ENCODE results near the gene FAM241A.
"Not testable (repeated sequence)": the region's sequence is repeated elsewhere in the genome, so short reads cannot be mapped to it uniquely, and the experiment has no call there.

Gene FAM241A

DNA sequence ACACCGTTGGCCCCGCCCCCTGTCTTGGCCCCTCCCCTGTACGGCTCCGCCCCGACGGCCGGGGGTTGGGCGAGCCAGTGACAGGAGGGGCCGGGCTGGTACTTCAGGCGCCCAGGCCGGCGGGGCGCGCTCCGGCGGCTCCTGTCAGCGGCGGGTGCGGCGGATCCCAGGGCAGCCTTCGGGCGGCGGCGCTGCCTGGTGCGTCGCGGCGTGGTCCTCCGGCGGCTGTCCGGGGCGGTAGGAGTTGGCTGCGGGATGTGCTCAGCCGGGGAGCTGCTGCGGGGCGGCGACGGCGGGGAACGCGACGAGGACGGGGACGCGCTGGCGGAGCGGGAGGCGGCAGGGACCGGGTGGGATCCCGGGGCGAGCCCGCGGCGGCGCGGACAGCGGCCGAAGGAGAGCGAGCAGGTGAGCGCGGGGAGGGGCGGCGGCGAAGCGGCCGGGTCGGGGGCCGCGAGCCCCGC lies at the start of gene FAM241A:
TSS of gene FAM241A (plus strand) at position 129 of the 464 bp plus-strand sequence. CDS start at position 256, 127 bp downstream.
- peak; percentile 81 for DNase-seq (ENCODE audit: low spot score)

DNA sequence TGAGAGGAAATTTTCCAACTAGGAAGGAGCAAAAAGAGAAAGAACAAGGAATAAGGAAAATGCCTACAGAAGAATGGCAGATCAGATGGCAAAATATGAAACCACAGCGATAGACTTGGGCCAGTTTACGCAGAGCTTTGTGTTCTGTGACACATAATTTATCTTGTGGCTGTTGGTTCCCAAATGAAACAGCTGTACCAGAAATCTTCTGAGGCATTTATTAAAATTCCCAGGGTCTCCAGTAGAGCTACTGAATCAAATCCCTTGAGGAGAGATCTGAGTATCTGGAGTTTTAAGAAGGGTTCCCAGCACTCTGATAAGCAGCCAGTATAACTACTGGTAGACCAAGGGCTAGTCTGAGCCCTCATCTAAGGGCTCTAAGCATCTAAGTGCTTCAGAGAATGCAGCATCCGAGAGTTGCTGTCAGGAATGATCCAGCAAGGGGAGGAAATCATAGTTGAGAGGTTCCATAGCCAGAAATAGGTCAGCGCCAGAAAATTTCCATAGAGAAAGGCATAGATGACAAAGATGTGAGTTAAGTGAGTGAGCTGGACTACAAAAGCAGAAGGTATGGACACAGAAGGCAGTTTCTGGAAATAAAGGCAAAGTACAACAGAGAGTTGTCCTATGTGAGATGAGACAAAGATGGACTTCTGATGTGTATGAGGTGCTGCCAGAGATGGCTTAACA lies 46.3 kb upstream of the FAM241A start:
- DNase-seq (ENCODE audit: low spot score), result no peak

DNA sequence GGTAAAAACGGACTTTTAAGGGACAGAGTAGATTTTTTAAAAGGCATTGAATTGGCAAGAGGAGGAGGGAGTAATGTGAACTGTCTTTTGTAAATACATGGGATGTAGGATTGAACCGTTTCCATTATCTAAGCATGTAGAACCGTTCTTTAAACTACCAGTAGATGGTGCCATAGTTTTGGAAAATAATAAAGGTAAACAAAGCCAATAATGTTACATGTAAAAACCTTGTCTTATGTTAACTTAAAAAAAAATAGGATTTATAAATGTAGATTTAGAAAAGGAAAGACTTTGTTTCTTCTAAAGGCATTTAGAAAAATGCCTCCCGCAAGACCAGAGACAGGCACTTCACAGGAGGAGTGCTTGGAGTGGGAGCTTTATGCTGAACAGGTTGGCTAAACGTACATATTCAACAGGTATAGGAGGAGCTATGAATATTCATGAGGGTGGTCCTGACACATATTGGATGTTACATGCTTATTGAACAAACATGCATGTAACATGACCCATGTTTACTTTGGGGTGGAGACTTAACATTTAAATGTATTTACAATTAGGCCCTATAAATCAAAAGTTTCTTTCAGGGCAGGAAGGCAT lies 45.5 kb upstream of the FAM241A start:
- no peak for DNase-seq (ENCODE audit: low spot score)

DNA sequence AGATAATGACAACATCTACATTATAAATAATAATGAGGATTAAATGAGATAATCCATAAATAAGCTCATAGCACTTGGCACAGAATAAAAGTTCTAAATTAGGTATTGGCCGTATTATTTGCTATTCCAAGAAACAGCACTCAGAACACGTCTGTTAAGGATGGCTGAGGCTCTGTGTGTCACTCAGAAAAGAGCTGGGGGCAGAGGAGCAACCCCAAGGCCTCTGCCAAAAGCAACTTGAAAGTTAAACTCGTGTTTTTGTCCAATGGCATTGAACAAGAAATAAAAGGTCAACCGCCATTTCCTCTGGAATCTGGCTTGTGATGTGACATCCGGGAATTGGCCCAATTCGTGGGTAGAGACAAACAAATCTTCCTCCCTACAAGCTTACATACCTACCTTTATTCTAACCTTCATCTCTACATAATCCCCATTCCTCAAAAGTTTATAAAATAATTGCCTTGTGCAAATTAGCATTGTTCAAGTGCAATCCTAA lies 42.3 kb upstream of the FAM241A start:
- no peak for DNase-seq (ENCODE audit: low spot score)

DNA sequence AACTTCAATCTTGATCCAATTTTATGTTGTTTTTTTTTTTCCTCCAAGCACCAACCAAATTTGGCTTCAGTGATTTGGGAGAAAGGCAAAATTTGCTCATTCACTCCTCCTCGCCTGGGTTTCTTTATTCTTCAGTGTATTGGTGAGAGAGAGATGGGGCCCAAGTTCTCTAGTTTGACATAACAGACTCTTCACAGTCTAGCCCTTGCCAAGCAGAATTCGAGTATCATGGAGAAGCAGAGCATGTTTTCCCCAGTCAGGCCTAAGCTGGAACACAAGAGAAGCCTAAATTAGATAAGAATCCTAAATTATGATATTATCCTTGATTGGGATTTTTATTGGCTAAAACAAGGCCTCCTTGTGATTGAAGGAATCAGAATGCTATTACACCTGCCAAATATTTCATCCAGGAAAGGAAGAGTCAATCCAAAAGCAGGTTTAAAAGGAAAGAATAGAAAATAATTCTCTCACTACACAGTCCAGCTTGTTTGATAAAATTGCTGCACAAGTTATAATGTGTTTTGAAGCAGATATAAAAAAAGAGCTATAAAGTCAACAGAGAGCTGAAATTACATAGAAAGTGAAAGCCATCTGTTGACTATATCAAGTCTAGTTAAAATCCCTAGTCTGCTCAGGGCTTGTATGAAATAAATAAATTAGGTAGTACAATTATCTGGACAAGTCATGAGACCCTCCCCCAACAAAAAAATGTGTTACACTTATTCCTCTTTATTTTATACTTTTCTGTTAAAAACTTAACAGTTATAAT lies 39.9 kb upstream of the FAM241A start:
- no peak for DNase-seq (ENCODE audit: low spot score)

DNA sequence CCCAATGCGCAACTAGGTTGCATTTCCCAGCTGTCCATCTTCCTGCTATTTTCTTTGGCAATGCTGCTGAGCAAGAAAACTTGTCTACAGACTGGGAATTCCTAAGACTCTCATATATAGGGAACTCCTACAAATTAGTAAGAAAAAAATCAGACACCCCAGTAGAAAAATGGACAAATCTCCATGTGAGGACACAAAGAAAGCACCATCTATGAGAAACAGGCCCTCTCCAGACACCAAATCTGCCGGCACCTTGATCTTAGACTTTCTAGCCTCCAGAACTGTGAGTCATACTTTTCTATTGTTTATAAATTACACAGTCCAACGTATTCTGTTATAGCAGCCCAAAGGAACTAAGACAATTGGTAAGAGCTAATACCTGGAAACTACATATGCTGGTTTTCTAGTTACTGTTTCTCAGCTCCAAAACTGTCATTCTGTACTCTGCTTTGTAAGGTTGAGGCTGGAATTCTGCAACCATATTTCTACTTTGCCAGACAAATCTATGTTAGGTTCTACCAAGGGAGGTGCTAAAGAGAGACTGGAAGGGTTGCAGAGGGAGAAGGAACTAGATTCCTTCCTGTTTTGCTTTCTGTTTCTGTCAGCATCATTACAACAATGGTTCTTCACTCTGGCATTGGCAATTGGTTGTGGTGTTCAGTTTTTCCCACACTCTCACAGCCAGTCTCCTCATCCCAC lies 35.7 kb upstream of the FAM241A start:
- no peak for DNase-seq (ENCODE audit: low spot score)

DNA sequence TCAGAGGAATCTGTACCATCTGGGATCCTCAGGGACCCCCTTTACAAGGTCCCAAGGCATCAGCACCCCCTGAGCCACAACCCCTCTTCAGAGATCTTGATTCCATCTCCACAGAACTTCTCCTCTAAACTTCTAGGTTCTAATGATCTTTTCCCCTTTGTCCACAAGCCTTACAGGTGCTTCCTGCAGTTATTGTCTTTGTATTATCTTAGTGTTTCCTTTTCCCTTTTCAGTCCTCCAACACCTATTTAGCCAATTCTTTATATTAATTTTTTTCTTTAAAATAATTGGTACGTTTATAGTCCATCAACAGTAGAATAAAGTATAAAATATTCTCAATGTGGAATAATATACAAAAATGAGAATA lies 35.2 kb upstream of the FAM241A start:
- DNase-seq (ENCODE audit: low spot score), result no peak

DNA sequence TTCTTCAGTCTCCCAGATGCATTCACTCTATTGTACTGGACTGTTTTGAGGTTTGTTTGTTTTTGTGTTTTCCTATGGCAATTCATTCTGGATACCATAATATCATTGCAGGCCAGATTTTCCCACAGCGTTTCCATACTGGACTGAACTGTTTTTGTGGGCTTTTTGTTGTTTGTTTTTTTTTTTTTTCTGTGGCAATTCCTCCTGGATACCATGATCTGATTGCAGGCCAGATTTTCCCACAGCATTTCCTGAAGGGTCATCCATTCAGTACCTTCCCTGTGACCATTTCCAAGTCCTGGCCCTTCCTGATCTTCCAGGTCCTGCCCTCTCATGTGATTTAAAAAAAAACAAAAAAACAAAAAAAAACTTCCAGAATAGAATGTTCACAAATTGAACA lies 33.9 kb upstream of the FAM241A start:
- no peak for DNase-seq (ENCODE audit: low spot score)

DNA sequence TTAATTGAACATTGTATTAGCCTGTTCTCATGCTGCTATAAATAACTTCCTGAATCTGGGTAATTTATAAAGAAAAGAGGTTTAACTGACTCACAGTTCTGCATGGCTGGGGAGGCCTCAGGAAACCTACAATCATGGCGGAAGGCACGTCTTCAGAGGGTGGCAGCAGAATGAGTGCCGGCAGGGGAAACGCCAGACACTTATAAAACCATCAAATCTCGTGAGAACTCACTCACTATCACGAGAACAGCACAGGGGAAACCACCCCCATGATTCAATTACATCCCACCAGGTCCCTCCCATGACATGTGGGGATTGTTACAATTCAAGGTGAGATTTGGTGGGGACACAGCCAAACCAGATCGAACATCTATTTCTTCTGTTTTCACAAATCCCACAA lies 33.2 kb upstream of the FAM241A start:
- not testable (repeated sequence) for DNase-seq (ENCODE audit: low spot score)

DNA sequence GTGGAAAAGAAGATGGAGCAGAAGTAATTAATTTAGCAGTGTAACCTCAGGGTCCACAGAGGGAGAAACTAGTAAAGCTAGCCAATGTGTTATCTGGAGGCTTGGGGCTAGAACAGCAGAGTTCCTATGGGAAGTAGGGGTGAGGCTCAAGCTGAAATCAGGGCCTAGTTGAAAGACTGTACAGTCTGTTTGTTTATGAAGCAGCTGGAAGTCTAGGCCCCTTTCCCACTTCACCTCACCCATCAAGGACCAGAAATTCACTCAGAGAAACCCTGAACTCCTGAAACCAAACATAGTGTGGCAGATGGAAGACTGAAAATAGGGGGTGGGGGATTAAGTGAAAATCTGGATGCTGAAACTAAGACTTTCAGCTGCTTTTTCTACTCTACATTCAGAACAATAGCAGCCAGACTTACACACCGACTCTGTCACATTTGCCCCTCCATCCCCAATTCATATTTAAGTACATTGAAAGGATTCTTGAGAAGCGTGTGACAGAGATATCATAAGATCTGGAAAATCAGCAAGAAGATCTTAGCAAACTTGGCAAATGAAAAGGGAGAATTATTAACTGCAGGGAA lies 32.6 kb upstream of the FAM241A start:
- DNase-seq (ENCODE audit: low spot score), result no peak

DNA sequence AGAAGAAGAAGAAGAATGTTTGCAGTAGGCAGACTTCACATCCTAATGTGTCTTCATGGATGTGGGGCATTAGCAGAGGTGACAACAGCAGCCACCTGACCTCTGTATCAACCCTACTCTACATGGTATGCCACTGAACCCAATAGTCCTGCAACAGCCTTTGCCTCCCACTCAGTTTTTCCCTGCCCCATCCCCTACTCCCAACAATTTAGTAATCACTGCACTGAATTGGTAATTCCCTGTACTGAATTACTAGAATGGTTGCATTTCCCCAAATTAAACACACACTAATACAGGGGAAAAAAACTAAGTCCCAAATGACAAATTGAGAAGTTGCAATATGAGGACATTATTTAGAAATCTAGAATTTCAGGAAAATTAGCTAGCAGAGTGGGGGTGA lies 31.4 kb upstream of the FAM241A start:
- no peak for DNase-seq (ENCODE audit: low spot score)

DNA sequence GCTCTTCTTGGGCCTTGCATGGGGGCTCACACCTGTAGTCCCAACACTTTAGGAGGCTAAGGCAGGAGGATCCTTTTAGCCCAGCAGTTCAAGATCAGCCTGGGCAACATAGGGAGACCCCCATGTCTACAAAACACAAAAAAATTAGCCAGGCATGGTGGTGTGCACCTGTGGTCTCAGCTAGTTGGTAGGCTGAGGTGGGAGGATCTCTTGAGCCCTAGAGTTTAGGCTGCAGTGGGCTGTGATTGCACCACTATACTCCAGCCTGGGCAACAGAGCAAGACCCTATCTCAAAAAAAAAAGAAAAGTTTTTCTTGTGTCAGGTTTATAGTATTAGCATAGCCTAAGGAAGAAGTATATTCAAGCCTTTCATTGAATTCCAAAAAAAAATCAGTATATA lies 30.8 kb upstream of the FAM241A start:
- no peak for DNase-seq (ENCODE audit: low spot score)

DNA sequence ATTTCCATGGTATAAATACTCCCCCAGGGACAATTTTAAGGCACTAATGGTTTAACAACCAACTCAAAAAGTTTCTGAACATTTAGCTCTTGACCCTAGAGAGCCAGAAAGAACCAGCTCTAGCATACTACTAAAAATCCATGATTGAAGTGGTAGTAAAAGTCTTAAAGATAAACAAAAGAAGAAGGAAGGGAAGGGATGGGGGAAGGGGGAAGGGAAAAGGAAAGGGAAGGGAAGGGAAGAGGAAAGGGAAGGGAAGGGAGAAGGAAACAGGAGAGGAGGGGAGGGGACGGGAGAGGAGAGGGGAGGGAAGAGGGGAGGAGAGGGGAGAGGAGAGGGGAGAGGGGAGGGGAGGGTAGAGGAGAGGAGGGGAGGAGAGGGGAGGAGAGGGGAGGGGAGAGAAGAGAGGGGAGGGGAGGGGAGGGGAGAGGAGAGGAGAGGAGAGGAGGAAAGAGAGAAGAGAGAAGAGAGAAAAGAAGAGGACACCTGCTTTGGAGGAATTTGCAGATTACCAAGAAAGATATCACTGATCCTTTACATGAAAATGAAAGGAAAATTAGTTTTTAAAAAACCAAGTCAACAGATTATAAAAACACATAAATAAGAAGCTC lies 26.4 kb upstream of the FAM241A start:
- DNase-seq (ENCODE audit: low spot score), result no peak

DNA sequence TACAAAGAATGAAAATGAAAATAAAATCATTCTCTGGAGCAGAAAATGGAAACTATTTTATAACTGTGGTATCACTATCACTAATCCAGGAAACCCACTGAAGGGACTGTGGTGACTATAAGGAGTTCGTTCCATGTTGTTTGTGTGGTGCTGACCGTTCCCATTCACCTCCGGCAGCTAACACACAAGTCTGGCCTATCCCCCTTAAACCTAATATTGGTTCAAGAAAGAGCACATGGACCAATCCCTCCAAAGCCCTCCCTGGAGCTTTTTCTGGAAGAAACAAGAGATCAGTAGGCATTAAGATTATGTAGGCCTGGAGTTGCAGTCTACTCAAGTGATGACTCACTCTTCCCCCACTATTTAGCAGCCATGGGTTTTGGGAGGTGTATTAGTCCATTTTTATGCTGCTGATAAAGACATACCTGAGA lies 25.9 kb upstream of the FAM241A start:
- DNase-seq (ENCODE audit: low spot score), result no peak

DNA sequence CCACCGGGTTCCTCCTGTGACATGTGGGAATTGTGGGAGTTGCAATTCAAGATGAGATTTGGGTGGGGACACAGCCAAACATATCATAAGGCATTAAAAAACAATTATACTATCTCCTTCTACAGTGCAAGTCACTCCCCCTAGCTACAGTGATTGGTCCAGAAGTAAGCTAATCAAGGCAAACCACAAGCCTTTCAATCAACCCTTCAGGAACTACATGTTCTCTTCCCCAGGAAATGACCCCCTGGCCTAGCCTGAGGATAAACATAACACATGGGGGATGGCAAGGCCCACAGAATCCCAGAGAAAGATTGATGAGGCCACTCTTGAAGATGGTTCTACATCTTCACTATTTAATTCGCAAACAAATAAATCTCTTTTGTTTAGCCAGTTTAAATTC lies 25.2 kb upstream of the FAM241A start:
- no peak for DNase-seq (ENCODE audit: low spot score)

DNA sequence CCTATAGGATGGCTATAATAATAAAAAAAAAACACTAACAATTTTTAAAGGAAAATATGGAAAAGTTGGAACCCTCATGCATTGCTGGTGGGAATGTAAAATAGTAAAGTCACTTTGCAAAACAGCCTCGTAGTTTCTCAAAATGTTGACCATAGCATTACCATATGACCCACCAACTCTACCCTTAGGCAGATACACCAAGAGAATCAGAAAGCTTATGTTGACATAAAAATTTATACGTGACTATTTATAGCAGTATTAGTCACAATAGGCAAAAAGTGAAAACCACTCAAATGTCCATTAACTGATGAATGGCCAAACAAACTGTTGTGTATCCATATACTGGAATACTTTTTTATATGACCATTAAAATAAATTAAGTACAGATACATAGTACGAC lies 19.8 kb upstream of the FAM241A start:
- DNase-seq (ENCODE audit: low spot score), result no peak

DNA sequence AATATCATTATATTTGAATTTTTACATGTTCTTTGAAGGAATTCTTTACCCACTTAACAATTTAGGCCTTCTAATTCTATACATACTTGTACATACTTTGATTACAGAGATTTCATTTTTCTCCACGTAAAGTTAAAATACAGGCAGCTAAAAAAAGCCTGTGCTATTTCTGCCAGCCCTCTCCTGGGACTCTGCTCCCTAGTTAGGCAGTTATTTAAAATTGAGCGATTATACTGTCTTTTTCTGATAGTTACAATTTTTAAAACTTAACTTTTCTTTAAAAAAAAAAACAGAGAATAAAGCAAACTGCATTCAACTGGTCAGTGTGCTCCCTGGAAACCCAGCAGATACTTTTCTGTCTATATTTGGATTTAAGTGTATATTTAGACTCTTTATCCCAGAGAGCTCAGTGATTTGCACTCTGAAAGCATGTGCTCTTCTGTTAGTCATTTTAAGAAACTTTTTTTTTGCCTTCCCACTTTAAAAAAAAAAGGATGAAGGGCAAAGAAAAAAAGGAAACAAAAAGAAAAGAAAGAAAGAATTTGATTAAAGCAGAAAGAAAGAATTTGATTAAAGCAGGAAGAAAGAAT lies 18.1 kb upstream of the FAM241A start:
- no peak for DNase-seq (ENCODE audit: low spot score)

DNA sequence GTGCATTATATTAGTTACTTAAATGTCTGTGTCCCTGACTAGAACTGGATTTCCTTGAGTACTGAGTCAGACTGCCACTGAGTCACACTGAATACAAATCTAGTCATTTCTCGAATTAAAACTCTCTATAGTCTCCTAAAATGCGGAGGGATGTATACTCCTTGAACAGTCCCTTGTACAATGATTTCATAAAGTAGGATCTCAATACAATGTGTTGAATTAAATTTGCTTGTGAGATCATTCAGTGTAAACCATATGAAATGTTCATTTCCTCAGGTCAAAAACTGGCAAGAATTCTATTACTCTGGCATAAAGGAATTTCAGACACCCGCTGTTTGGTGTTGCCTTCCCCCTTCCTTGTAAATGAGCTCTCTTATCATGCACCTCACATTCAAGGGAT lies 17.5 kb upstream of the FAM241A start:
- DNase-seq (ENCODE audit: low spot score), result no peak

DNA sequence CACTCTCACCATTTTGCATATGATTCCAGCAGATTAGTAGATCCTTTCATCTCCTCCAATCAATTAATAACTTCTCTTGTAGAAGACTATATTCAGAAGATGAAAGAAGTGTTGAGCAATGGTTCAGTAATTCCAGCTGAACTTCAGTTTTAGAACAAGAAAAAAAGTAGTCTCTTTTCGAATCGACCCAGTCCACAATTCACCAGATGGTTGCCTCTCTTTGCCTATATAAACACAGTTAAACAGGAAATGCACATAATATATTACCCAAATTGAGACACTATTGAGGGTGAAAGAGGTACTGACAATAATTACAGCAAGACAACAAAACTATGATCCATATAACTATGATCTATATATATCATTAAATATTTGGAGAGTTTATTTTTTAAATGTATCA lies 16.8 kb upstream of the FAM241A start:
- DNase-seq (ENCODE audit: low spot score), result no peak

DNA sequence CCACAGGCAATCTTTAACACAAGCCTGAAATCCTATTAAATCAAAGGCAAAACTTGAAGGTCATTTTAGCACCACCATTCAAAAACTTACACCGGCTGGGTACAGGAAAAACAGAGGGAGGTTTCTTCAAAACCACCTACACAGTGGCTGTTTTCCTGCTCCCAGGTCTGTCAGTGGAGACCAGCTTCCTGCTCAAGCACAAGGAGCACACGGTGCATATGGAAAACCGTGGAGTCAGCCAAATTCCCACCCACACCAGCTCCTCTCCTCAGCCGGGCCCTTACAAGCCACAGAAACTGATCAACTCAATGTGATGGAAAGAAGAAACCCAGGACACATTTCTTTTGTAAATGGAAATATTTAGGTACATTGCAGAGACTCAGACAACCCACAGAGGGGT lies 14.3 kb upstream of the FAM241A start:
- no peak for DNase-seq (ENCODE audit: low spot score)

DNA sequence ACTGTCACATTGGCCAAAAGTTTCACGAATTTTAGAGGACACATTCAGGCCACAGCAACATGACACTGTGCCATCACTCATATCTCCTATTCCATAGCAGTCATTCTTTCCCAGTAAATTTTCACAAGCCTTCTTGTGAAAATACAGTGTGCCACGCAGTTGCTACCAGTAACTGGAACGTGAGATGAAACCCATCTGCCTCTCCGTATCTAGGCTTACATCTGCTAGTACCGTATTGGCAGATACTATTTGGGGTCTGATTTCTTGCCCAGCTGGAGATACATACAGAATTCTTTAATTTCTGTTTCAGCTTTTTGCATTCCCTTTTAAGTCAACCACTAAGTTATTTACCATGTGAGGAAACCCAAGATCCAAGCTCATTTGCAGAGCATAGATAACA lies 8.7 kb upstream of the FAM241A start:
- no peak for DNase-seq (ENCODE audit: low spot score)
